Ishikawa (cell line): ENCODE results near the gene ROS1.

Experiments
- EGR1 ChIP-seq: IDR thresholded peaks from 2 replicates; pipeline ENCODE4 v1.6.1; 2012
- FOXM1 ChIP-seq: IDR thresholded peaks from 2 replicates; pipeline ENCODE4 v1.6.1; 2012; ENCODE audit warnings: low read depth, borderline replicate concordance
- TAF1 ChIP-seq: IDR thresholded peaks from 2 replicates; pipeline ENCODE4 v1.6.1; 2012; ENCODE audit warnings: low read depth, mild to moderate bottlenecking
- USF1 ChIP-seq: IDR thresholded peaks from 2 replicates; pipeline ENCODE4 v1.6.1; 2012

DNA sequence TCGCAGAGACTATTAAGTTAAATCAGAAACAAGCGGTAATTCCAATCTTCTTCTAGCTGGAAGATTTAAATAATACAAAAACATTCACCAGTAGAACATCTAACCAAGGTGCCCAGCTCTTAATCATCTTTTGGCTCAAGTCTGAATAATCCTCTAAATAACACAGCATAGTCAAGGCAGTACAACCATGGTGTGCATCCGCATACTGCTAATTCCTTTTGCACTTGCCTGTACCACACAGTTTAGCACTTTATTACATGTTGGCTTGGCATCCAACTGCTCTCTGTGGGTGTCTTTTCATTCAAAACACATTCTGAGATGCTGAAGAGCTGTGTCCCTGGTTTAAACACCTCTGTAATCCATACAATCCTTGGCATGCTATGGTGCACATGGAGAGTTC, 118.1 kb downstream of the ROS1 start:
- TF ChIP-seq FOXM1 (no peak), USF1 (no peak), EGR1 (no peak), TAF1 (no peak)
